NCI-H2081 treated with DMSO at 0.1 percent for 48 hours (cell line): ENCODE data around the gene CD4.

ENCODE experiments used
- DNase-seq: peaks from one replicate; lab custom pipeline; 2025; lab: John Stamatoyannopoulos, UW

CD4 gene

GRCh38 chr12:6828781-6829535 is 39.6 kb downstream of the CD4 start:
- no peak for DNase-seq

GRCh38 chr12:6829536-6830220 is 40.4 kb downstream of the CD4 start:
- no peak for DNase-seq

DNA sequence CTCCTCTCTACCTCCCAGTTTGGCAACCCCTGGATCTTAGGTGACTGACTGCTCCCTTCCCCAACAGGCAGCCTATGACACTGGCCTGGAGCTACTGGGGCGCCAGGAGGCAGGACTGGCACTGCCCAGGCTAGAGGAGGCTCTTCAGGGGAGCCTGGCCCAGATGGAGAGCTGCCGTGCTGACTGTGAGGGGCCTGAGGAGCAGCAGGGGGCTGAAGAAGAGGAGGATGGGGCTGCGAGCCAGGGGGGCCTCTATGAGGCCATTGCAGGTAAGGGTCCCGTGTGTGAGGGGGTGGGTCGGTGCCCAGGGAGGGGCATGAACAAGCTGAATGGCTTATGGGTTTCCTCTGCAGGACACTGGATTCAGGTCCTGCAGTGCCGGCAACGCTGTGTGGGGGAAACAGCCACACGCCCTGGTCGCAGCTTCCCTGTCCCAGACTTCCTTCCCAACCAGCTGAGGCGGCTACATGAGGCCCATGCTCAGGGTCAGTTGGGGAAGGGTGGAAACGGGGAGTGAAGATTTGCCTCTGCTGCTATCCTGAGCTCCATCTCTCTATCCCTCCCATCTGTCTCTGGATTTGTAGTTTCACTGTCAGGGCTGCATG is 41.1 kb downstream of the CD4 start:
- DNase-seq = no peak

DNA sequence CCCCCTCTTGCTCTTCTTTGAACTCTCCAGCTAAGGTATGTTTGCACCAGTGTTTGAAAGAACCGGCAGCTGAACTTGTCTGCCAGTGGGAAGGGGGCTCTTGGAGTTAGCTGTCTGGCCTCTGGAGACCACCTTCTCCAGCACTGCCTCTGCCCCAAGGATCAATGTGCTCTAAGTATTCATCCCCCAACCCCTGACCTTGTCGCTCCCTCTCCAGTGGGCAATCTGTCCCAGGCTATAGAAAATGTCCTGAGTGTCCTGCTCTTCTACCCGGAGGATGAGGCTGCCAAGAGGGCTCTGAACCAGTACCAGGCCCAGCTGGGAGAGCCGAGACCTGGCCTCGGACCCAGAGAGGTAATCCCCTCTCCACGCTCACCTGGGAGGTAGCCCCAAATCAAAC is 41.7 kb downstream of the CD4 start:
- DNase-seq = no peak

DNA sequence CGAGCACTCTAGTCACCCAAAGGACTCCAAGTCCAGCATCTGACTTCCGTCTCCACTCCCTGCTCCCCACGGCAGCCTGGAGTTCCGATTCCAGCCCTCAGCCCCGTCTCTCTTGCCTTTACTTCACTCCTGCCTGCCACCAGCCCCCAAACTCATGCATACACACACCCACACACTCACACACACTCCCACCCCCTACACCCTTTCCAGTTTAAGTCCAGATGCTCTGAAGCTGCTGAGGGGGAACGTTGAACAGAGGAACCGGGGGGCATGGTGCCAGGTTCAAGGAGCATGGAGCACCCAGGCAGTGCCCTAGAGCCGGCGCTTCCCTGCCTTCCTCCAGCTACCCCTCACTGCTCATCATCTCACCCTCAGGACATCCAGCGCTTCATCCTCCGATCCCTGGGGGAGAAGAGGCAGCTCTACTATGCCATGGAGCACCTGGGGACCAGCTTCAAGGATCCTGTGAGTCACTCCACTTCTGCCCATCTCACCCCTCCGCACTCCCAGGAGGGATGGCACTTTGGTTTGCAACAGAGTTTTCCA is 42.2 kb downstream of the CD4 start:
- DNase-seq = no peak

DNA sequence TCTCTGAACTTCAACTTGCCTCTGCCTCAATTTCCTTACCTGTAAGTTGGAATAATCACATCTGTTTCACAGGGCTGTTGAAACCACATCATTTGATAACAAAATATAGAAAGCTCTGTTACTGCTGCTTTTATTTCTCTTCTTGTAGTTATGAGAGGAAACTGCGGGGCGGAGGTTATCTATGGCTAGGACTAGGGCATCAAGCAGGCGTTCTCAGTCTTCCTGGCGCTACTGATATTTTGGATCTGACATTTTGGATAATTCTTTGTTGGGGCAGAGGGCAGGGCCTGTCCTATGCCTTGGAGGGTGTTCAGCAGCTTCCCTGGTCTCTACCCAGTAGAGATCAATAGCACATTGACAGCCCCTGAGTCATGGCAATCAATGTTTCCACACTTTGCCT is 42.8 kb downstream of the CD4 start:
- DNase-seq = no peak

GRCh38 chr12:6833189-6833890 is 44.0 kb downstream of the CD4 start:
- DNase-seq = no peak

DNA sequence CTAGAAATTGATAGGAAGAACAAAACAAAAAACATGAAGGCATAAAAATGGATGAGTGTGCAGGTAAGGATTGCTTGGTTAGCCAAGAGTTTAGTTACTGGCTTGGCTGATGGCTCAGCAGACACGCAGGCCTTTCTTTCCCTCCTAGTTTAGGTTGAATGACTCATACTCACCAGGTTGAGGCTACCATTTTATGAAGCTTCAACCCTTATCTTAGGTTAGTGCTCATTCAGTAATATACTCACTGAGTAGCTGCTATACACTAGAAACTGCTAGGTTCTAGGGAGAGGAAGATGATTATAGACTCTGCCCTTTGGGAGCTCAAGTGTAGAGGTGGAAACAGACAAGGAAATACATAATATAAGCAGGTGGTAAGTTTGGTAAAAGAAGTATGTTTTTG is 44.9 kb downstream of the CD4 start:
- no peak for DNase-seq

GRCh38 chr12:6834873-6835272 is 45.5 kb downstream of the CD4 start:
- no peak for DNase-seq

- DNase-seq = no peak
These were observed 47.5 kb downstream of the CD4 start for GRCh38 chr12:6836851-6837250.

DNA sequence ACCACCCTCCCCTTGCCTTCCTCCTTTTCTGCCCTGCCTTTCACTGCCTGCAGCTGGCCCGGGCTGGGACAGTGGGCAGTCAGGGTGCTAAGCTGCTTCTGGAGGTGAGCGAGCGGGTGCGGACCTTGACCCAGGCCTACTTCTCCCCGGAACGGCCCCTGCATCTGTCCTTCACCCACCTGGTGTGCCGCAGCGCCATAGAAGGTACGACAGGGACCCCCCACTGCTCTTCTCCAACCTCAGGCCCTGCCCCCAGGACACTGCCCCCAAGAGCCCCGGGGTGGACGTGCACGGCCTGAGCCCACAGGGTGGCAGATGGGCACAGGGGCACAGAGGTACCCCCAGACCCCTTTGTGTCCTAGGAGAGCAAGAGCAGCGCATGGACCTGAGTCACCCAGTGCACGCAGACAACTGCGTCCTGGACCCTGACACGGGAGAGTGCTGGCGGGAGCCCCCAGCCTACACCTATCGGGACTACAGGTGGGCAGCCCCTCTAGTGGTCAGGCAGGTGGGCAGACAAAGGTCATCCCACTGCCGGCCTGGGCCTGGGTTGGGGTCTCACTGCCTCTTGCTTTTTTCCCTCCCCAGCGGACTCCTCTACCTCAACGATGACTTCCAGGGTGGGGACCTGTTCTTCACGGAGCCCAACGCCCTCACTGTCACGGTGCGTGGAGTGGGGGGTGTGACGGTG is 48.2 kb downstream of the CD4 start:
- no peak for DNase-seq

- DNase-seq = no peak
These were observed 49.5 kb downstream of the CD4 start for GRCh38 chr12:6838854-6839253.

DNA sequence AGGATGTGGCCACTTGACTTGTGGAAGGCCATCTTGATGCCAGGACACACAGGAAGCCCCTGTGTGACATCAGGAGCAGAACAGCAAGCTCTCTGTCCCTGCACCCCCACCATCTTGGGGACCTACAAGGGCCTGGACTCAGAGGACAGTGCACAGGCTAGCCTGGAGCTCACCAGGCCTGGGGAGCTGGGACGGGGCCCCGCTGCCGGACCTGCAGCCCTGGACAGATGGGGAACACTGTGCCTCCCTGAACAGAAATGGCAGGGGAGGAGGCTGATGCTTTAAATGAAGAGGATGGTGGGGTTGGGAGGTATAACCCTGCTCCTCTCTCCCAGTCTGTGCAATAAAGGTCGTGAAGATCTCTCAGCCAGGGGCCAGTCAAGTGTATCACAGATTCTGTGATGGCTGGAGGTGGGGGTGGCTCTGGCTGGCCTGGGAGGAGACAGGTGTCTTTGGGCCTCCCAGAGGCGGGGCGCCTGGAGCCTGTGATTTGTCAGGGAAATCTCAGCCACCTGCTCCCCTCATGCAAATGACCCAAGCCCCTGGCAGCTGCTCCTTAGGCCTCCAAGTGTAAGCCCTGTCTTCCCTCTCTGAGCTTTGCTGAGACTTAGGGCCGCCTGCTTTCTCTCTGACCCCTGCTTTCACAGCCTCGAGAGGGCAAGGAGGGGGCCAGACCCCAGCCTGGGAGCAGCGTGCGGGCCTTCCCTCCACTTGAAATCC is 50.3 kb downstream of the CD4 start:
- DNase-seq = no peak

GRCh38 chr12:6840330-6840729 is 51.0 kb downstream of the CD4 start:
- no peak for DNase-seq

DNA sequence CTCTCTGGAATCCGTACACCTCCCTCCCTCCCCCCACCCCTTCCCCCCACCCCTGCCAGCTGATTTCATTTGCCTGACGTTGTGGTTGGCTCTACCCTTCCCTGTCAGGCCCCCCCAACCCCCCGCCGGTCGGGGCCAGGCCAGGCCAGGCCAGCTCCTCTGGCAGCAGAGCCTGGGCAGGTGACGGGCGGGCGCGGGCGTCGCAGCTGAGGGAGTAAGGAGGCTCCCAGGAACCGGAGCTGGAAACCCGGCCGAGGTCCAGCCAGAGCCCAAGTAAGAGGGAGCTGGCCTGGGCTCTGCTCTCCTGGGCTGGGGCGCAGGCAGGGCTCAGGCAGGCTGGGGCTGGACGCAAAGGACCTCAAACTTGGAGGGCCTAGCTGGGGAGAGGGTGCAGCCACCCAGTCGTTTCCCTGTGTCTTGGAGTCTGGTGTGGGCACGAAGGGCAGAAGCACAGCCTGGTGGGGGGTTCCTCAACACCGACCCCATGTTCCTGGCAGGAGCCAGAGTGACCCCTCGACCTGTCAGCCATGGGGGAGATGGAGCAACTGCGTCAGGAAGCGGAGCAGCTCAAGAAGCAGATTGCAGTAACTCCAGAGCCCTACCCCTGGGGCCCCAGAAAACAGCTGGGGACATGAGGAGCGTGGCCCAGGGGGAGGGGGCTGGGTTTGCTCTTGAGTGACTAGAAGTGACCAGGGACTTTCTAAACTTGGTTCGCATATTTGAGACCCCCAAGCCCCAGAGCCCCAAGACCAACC is 51.6 kb downstream of the CD4 start, which contains the start of gene GNB3:
Gene GNB3, plus strand, starts transcription at position 165 of the 755 bp plus-strand sequence. Its CDS starts 363 bp downstream, at position 528.
- DNase-seq = no peak

- DNase-seq = no peak
These were observed 52.7 kb downstream of the CD4 start for GRCh38 chr12:6842075-6842474.

GRCh38 chr12:6843118-6843902 is 54.0 kb downstream of the CD4 start:
- no peak for DNase-seq

- DNase-seq = no peak
These were observed 56.1 kb downstream of the CD4 start for GRCh38 chr12:6845395-6845794.

- DNase-seq = no peak
These were observed 57.1 kb downstream of the CD4 start for GRCh38 chr12:6846316-6846869.
